Measurements from ENCODE around the gene EHD1. TPM values are rescaled to one million over a fixed set of nuclear protein-coding genes. Genes with fewer than 3 reads are reported as not detected.

Gene EHD1
- total RNA-seq, 1 donor from 2014 or later: 61.0 TPM

DNA sequence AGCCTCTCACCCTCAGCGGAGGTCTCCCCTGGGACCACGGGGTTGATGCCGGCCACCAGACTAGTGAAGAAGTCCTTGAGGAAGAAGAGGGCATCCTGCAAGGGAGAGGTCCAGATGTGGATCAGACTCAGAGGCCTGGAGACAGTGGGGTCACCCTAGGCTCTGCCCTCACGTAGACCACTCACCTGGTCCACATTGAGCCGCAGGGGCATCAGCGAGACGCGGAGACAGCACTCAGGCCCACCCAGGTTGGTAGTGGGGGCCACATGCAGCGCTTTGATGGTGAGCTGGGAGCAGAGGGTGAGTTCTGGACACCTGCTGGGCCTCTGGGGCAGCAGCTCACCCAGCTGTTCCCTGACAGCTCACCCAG lies 19.6 kb upstream of the EHD1 start:
- no peak for DNase-seq (ENCODE audit: extremely low spot score, unreplicated experiment)
- TF ChIP-seq, protein P1, sequence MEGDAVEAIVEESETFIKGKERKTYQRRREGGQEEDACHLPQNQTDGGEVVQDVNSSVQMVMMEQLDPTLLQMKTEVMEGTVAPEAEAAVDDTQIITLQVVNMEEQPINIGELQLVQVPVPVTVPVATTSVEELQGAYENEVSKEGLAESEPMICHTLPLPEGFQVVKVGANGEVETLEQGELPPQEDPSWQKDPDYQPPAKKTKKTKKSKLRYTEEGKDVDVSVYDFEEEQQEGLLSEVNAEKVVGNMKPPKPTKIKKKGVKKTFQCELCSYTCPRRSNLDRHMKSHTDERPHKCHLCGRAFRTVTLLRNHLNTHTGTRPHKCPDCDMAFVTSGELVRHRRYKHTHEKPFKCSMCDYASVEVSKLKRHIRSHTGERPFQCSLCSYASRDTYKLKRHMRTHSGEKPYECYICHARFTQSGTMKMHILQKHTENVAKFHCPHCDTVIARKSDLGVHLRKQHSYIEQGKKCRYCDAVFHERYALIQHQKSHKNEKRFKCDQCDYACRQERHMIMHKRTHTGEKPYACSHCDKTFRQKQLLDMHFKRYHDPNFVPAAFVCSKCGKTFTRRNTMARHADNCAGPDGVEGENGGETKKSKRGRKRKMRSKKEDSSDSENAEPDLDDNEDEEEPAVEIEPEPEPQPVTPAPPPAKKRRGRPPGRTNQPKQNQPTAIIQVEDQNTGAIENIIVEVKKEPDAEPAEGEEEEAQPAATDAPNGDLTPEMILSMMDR (IDR thresholded peaks at IDR 0.05): no peak
- peaks cover 1% of the 10 kb centered on the region for H3K4me1 Mint-ChIP-seq (ENCODE audit: unreplicated experiment)
- H3K27ac Mint-ChIP-seq (ENCODE audit: unreplicated experiment): no peak overlapping the region
- H3K9me3 Mint-ChIP-seq (ENCODE audit: unreplicated experiment): no peaks in the 10 kb centered on the region
- H3K4me3 Mint-ChIP-seq (ENCODE audit: unreplicated experiment): no peak overlapping the region
- peaks cover 23% of the 10 kb centered on the region for H3K36me3 Mint-ChIP-seq (ENCODE audit: unreplicated experiment)
- H3K27me3 Mint-ChIP-seq (ENCODE audit: unreplicated experiment): no peaks in the 10 kb centered on the region

DNA sequence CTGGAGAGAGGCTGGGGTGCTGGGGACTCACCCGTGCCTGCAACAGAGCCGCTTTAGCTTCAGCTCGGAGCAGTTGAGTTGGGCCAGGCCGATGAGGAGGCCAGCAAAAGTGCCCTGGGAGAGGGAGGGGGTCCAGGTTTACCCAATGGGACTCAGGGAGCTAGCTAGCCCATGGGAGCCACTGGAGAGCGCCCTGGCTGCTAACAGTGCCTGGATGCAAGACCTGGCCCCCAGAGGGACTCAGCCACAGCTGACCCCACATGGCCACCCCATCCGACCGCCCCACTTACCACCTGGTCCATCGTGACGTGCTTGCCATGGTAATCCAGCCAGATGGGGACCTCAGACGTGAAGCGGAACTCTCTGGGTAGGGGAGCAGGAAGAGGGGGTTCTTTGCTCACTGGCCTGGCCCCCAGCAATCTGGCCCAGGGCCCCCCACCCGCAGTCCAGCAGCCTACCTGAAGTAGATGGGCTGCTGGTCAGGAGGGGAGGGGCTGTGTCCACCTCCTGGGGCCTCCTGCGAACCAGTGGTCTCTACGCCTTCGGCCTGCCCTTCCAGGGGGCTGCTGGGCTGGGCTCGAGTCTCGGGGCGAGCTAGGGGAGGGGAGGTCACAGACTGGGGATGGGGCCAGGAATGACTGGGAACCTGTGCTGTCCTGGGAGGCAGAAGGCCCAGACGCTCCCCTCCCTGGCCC lies 19.1 kb upstream of the EHD1 start:
- TF ChIP-seq, protein P1 (IDR thresholded peaks at IDR 0.05): no peak

DNA sequence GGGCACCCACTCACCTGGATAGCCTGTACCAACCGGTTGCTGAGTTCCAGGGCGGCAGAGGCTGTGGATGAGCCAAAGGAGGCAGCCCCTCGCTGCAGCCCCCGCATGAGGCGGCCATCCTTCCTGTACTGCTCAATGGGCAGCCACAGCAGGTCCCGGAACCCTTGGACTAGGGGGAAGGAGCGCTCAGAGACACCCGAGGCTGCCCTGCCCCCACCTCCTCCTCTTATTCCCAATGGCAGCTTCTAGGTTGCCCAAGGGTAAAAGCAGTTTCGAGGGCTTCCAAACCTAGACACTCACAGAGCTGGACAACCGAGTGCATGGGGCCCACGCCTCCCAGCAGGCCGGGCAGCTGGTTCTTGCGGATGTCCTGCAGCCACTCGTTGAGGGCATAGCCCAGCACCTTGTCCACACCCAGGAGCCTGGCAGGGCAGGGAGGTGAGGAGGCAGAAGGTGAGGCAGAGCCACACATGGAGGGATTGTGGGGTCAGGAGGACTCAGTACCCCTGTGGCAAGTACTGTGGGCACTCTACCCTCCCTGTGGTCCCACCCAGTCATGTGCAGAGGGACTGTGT lies 18.1 kb upstream of the EHD1 start:
- no peak overlapping the region for H3K27ac Mint-ChIP-seq (ENCODE audit: unreplicated experiment)
- H3K4me1 Mint-ChIP-seq (ENCODE audit: unreplicated experiment): peaks cover 1% of the 10 kb centered on the region
- H3K4me3 Mint-ChIP-seq (ENCODE audit: unreplicated experiment): no peak overlapping the region
- no peaks in the 10 kb centered on the region for H3K27me3 Mint-ChIP-seq (ENCODE audit: unreplicated experiment)
- no peaks in the 10 kb centered on the region for H3K9me3 Mint-ChIP-seq (ENCODE audit: unreplicated experiment)
- peaks cover 18% of the 10 kb centered on the region for H3K36me3 Mint-ChIP-seq (ENCODE audit: unreplicated experiment)
- DNase-seq (ENCODE audit: extremely low spot score, unreplicated experiment): no peak
- TF ChIP-seq, protein P1 (IDR thresholded peaks at IDR 0.05): no peak

More for the DNA sequence above, 19.1 kb upstream of the EHD1 start:
- Mint-ChIP-seq H3K27ac (ENCODE audit: unreplicated experiment) (no peak overlapping the region), H3K27me3 (ENCODE audit: unreplicated experiment) (no peaks in the 10 kb centered on the region), H3K4me1 (ENCODE audit: unreplicated experiment) (peaks cover 1% of the 10 kb centered on the region), H3K36me3 (ENCODE audit: unreplicated experiment) (peaks cover 23% of the 10 kb centered on the region), H3K9me3 (ENCODE audit: unreplicated experiment) (no peaks in the 10 kb centered on the region), H3K4me3 (ENCODE audit: unreplicated experiment) (no peak overlapping the region)
- DNase-seq (ENCODE audit: extremely low spot score, unreplicated experiment): no peak

DNA sequence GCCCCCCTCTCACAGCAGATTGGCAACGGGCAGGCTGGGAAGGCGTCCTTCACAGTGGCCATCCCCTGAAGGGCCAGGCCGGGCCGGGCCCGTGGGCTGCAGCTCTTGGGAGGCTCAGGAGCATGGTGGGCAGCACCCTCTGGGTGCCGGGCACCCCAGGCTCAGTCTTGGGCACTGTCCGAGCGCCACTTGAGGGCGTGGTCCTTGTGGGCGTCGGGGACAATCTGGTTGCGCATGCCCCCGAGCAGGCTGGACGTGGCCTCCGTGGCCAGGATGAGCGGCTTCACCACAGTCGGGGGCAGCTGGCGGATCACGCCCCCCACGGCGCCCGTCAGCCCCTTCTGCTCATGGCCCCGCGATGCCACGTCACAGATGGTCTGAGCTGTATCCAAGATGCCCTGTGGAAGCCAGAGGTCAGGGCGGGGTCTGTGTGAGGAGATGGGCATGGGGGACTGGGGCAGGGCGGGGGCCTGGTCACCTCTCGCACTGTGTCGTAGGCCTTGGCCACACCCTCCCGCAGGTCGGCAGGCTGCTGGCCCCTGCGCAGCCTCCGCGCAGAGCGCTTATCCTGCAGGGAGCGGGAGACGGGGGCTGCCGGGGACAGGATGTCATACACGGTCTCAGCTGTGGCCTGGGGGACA lies 16.5 kb upstream of the EHD1 start:
- Mint-ChIP-seq H3K9me3 (ENCODE audit: unreplicated experiment) (no peaks in the 10 kb centered on the region), H3K27ac (ENCODE audit: unreplicated experiment) (no peak overlapping the region), H3K27me3 (ENCODE audit: unreplicated experiment) (no peaks in the 10 kb centered on the region), H3K4me3 (ENCODE audit: unreplicated experiment) (no peak overlapping the region), H3K36me3 (ENCODE audit: unreplicated experiment) (peaks cover 11% of the 10 kb centered on the region), H3K4me1 (ENCODE audit: unreplicated experiment) (peaks cover 1% of the 10 kb centered on the region)
- TF ChIP-seq, protein P1 (IDR thresholded peaks at IDR 0.05): no peak
- no peak for DNase-seq (ENCODE audit: extremely low spot score, unreplicated experiment)

All from osteocyte (in vitro differentiated cells).